Transverse colon (tissue), 4 donors: ENCODE results near the gene CACYBP. TPM values are rescaled to one million over a fixed set of nuclear protein-coding genes. Genes with fewer than 3 reads are reported as not detected.

Experiments used
- DNase-seq: peaks from one replicate; pipeline ENCODE4 v3.0.0-alpha.2; 2019
- H3K27ac ChIP-seq, 4 donors: fragments of 200-600 bp; sonication (generic); 2 replicates each; pipeline ENCODE4 v1.5.1; 2016 to 2018; ENCODE audit warnings: inconsistent platforms in 4 of 4
- H3K27me3 ChIP-seq: fragments of 200-600 bp; sonication (generic); 2 replicates; pipeline ENCODE4 v1.5.1; 2017; ENCODE audit warnings: inconsistent platforms
- H3K36me3 ChIP-seq, 4 donors: fragments of 200-600 bp; sonication (generic); 2 replicates each; pipeline ENCODE4 v1.5.1; 2017 to 2019; ENCODE audit warnings: inconsistent platforms in 4 of 4
- H3K4me1 ChIP-seq, 4 donors: fragments of 200-600 bp; sonication (generic); 2 replicates each; pipeline ENCODE4 v1.5.1; 2017 to 2020; ENCODE audit warnings: inconsistent platforms in 4 of 4
- H3K4me3 ChIP-seq, 4 donors: fragments of 200-600 bp; sonication (generic); 1 replicate in 1 of 4; 2 replicates in 3 of 4; pipeline versions ENCODE4 v1.5.1 to v1.6.1; 2017 to 2019; ENCODE audit warnings: inconsistent platforms in 4 of 4
- H3K9me3 ChIP-seq, 2 donors: fragments of 200-600 bp; sonication (generic); 2 replicates each; pipeline ENCODE4 v1.5.1; 2017 to 2019; ENCODE audit warnings: inconsistent platforms in 2 of 2
- EP300 ChIP-seq: sonication (generic); formaldehyde crosslinking; IDR thresholded peaks from one replicate; pipeline ENCODE4 v1.6.1; 2017; ENCODE audit warnings: antibody characterized with exemption, low read depth
- POLR2A ChIP-seq: fragments of 450-650 bp; IDR thresholded peaks from one replicate; pipeline ENCODE4 v1.6.1; 2016; ENCODE audit warnings: antibody characterized with exemption, mild to moderate bottlenecking, moderate library complexity
- POLR2AphosphoS5 ChIP-seq, 3 donors: sonication (generic); formaldehyde crosslinking; IDR thresholded peaks; one replicate each; pipeline ENCODE4 v1.6.1; 2016; ENCODE audit warnings: antibody characterized with exemption in 3 of 3
- WGBS, 2 donors: methylation state at CpG; one replicate each; pipeline ENCODE4 v1.1.5; 2018; ENCODE audit warnings: low coverage in 1 of 2; 5-methylcytosine and 5-hydroxymethylcytosine counted together
- in situ Hi-C, 4 donors: fragments of 200-750 bp; cut with MboI; loops; one replicate each; pipeline versions ENCODE4 v1.15.0 to v1.15.1; 2017; ENCODE audit warnings: low sequenced_read_pairs in 3 of 4, low pct_ligation_motif_present in 1 of 4, low pct_unique_long_range_greater_than_20kb in 1 of 4
- intact Hi-C: fragments of 100-400 bp; cut with DNase I; formaldehyde crosslinking; loops from one replicate; pipeline ENCODE4 v1.15.1; 2023; ENCODE audit warnings: low total_unique reads
- total RNA-seq, 4 donors: library from RNA; depleted of rRNA; stranded (reverse); fragments of >200 nt; gene quantifications; one replicate each; pipeline ENCODE4 v1.1.0, GENCODE V29; 2016
- TF ChIP-seq, protein P1 (sequence below), 5 experiments: fragments of 200-600 bp in 3 of 5; fragments of 450-650 bp in 2 of 5; sonication (generic) in 3 of 5; IDR thresholded peaks; 1 replicate in 2 of 5; 2 replicates in 3 of 5; pipeline ENCODE4 v1.5.1; 2016 to 2017; ENCODE audit warnings: antibody characterized with exemption in 5 of 5, inconsistent platforms in 3 of 5, mild to moderate bottlenecking in 2 of 5, moderate library complexity in 1 of 5

Gene CACYBP, protein sequence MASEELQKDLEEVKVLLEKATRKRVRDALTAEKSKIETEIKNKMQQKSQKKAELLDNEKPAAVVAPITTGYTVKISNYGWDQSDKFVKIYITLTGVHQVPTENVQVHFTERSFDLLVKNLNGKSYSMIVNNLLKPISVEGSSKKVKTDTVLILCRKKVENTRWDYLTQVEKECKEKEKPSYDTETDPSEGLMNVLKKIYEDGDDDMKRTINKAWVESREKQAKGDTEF
- total RNA-seq, result 100 to 1,000 TPM in 1 of 4 donors, 10 to 100 TPM in 3; 32.9 to 741 (median 62.1) TPM

DNA sequence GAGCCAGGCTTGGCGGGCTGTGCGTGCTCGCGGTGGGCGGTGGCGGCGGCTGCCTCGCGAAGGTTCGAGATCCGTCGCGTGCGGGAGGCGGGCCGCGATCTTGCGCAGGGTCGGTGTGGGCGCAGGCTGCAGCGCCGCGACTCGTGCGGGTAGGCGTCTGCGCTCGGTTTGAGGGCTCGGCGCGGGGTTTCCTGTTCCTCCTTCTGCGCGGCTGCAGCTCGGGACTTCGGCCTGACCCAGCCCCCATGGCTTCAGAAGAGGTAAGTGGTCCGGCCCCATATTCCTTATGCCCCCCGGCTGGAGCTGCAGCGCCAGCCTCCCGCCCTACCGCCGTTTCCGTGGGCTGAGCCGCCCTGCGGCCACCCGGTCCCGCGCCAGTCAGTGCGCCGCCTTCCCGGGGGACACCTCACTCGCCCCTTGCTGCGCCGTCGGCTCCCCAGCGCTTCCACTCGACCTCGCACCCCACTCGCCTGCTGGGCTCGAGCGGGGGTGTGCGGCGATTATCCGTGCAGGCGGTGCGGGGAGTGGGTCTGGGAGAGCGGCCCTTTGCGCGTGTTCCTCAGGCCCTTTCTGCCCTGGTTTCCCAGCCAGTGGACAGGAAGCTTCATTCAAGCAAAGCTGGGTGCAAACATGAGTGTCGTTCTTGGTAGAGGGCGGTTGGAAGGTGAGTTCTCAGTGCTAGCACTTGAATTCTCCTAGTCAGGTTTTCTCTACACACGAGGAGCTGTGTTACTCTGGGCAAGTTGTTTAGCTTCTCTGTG, at the start of gene CACYBP:
Gene CACYBP, plus strand, starts transcription at position 12 of the 761 bp plus-strand sequence. Its CDS starts 234 bp downstream, at position 246.
- H3K27ac ChIP-seq, result peak within 1 kb of the TSS; percentile 90 to 99 (median 98)
- TF ChIP-seq, protein P1, sequence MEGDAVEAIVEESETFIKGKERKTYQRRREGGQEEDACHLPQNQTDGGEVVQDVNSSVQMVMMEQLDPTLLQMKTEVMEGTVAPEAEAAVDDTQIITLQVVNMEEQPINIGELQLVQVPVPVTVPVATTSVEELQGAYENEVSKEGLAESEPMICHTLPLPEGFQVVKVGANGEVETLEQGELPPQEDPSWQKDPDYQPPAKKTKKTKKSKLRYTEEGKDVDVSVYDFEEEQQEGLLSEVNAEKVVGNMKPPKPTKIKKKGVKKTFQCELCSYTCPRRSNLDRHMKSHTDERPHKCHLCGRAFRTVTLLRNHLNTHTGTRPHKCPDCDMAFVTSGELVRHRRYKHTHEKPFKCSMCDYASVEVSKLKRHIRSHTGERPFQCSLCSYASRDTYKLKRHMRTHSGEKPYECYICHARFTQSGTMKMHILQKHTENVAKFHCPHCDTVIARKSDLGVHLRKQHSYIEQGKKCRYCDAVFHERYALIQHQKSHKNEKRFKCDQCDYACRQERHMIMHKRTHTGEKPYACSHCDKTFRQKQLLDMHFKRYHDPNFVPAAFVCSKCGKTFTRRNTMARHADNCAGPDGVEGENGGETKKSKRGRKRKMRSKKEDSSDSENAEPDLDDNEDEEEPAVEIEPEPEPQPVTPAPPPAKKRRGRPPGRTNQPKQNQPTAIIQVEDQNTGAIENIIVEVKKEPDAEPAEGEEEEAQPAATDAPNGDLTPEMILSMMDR (IDR thresholded peaks at IDR 0.05), result peak in 1 of 5 experiments; percentile 3
- TF ChIP-seq POLR2AphosphoS5 (IDR thresholded peaks at IDR 0.05), result peak; percentile 0 to 86 (median 5)
- no peak for TF ChIP-seq EP300
- TF ChIP-seq POLR2A, result no peak
- H3K4me1 ChIP-seq, result peaks cover 12 to 57% (median 23%) of the 10 kb centered on the region in 4 donors
- DNase-seq, result no peak
- in situ Hi-C loops, result loop anchor here in 1 of 4 donors (25.0 kb wide), 1 partner anchor 738 kb away; no protein-coding TSS in a partner anchor
- no peaks in the 10 kb centered on the region for H3K27me3 ChIP-seq
- H3K9me3 ChIP-seq, result no peaks in the 10 kb centered on the region
- intact Hi-C loops, result no loop called here
- 0% methylated on average over 52 of the region's 71 CpGs; no CpG with 5 or more reads in 1 of the 2 donors for WGBS, 2 donors
- peak within 1 kb of the TSS; percentile 43 to 86 (median 80) for H3K4me3 ChIP-seq
- no peaks in the 10 kb centered on the region for H3K36me3 ChIP-seq

DNA sequence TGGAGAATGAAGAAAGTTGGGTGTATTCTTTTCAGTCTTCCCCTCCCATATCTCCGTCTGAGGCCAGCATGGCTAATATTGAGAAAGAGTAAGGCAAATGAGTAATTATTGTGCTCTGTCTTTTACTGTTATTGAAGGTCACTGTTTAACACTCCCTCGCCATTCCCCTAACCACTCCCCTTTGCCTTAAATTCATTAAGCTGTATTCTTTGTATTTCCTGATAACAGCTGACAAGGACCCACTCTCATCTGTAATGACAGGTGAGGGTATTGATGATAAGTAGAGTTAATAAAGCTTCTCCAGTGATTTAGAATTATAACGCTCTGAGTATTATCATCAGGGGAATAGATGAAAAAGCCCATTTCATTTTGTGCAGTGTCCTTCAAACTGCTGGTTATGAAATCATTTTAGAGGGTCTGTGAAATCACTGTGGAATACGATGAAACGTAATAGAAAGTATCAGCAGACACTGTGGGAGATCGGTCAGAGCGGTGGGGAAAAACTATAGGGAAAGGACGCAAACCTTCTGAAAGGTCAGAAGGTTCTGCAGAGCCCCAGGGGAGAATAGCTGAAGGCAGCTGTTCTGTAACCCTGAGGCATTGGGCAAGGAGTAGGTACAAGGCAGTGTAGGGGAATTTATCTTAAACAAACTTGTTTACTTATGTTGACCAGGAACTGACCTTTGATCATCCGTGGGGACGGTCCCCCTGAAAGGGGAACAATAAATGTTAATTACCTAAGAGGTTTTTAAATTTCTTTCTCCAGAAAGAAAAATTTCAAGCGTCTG, 46.3 kb upstream of the CACYBP start:
- no peak overlapping the region for H3K4me3 ChIP-seq
- no peaks in the 10 kb centered on the region for H3K9me3 ChIP-seq
- 36 to 39% methylated on average over 11 of the region's 11 CpGs for WGBS, 2 donors
- TF ChIP-seq POLR2A (no peak), POLR2AphosphoS5 (IDR thresholded peaks at IDR 0.05) (no peak), EP300 (no peak)
- TF ChIP-seq, protein P1 (IDR thresholded peaks at IDR 0.05), result no peak
- H3K27ac ChIP-seq, result peak overlapping the region; percentile 18 to 55 (median 46)
- peak; percentile 57 for DNase-seq
- H3K27me3 ChIP-seq, result no peaks in the 10 kb centered on the region
- in situ Hi-C loops (no loop called here), intact Hi-C loops (no loop called here)
- peaks cover 8 to 30% (median 14%) of the 10 kb centered on the region in 4 donors for H3K4me1 ChIP-seq
- no peaks in the 10 kb centered on the region for H3K36me3 ChIP-seq

DNA sequence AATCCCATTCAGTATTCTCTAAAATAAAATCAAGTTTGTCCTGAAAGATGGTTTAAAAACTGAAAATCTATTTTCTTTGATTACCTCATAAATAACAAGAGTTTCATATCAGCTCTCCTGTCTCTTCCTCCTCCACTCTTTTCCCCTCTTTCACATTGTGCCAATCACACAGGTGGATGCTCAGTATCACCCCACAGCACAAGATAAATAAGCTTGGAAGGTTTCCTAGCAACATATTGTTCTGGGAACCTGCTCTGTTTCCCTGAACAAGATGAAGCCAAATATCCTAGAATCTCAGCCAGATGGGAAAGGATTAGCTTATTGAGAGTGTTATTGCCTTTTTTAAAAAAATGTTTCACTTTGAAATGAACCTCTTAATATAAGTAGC, 45.7 kb upstream of the CACYBP start:
- TF ChIP-seq, protein P1 (IDR thresholded peaks at IDR 0.05), result no peak
- no peak for TF ChIP-seq POLR2AphosphoS5 (IDR thresholded peaks at IDR 0.05)
- no peak for TF ChIP-seq POLR2A
- no peak for TF ChIP-seq EP300
- intact Hi-C loops, result no loop called here
- Histone ChIP-seq H3K27me3 (no peaks in the 10 kb centered on the region), H3K4me1 (peaks cover 8 to 30% (median 14%) of the 10 kb centered on the region in 4 donors), H3K4me3 (no peak overlapping the region), H3K36me3 (no peaks in the 10 kb centered on the region), H3K9me3 (no peaks in the 10 kb centered on the region), H3K27ac (peak overlapping the region; percentile 11 to 59 (median 52))
- DNase-seq, result no peak
- in situ Hi-C loops, result no loop called here
